ENCODE results near the gene GRID2.
"Not testable (repeated sequence)": the region's sequence is repeated elsewhere in the genome, so short reads cannot be mapped to it uniquely, and the experiment has no call there.

The GRID2 gene

DNA sequence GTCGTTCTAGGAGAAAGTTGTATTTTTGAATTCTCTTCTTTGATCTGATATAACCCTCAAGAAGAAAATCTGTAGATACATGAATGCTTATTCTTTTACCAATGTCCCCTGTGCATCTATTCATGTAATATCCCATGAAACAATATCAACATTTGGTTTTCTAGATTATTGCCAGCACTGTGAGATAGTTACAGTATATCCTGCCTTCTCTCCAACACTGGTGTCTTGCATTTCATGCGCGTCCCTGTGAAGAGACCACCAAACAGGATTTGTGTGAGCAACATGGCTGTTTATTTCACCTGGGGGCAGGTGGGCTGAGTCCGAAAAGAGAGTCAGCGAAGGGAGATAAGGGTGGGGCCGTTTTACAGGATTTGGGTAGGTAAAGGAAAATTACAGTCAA lies 135.0 kb downstream of the GRID2 start:
- peak overlapping the region; percentile 15; the same call in 1 of the 2 replicates for H3K4me3 ChIP-seq (ENCODE audit: low read depth, low read length)
- H3K27ac ChIP-seq (ENCODE audit: low read depth, low read length) = peak overlapping the region; percentile 82
- not testable (repeated sequence) for H3K27me3 ChIP-seq (ENCODE audit: control insufficient read depth, insufficient read depth, low read length); H3K9me3 ChIP-seq (ENCODE audit: control insufficient read depth, insufficient read depth, low read depth, low read length)
- H3K9ac ChIP-seq (ENCODE audit: low read length) = peak overlapping the region; percentile 55
- peaks cover 22% of the 10 kb centered on the region for H3K36me3 ChIP-seq (ENCODE audit: control insufficient read depth, insufficient read depth, low read length)
- H3K4me1 ChIP-seq (ENCODE audit: control insufficient read depth, insufficient read depth, low read length) = peaks cover 45% of the 10 kb centered on the region

DNA sequence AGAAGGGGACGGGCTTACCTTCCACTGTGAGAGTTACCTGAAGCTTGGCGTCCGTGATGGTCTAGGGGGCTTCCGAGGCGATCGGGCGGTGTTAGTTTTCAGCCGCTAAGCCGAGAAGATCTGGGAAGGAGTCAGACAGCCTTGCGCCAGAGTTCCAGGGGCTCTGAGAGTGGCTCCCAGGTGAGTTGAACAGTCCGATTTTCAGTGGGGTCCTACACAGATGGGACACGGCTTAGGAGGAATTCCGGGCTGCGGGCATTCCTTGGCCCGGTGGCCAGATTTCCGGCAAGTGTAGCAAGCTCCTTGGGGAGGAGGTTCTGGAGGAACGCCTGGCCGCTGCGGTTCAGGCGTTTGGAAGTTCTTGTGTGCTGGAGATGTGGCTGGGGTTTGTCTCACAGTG lies 138.4 kb downstream of the GRID2 start:
- peak overlapping the region; percentile 96 for H3K9ac ChIP-seq (ENCODE audit: low read length)
- peak overlapping the region; percentile 84; the same call in 1 of the 2 replicates for H3K27ac ChIP-seq (ENCODE audit: low read depth, low read length)
- H3K9me3 ChIP-seq (ENCODE audit: control insufficient read depth, insufficient read depth, low read depth, low read length); H3K27me3 ChIP-seq (ENCODE audit: control insufficient read depth, insufficient read depth, low read length): not testable (repeated sequence)
- H3K36me3 ChIP-seq (ENCODE audit: control insufficient read depth, insufficient read depth, low read length) = peaks cover 17% of the 10 kb centered on the region
- H3K4me1 ChIP-seq (ENCODE audit: control insufficient read depth, insufficient read depth, low read length) = peaks cover 37% of the 10 kb centered on the region
- H3K4me3 ChIP-seq (ENCODE audit: low read depth, low read length) = peak overlapping the region; percentile 67

DNA sequence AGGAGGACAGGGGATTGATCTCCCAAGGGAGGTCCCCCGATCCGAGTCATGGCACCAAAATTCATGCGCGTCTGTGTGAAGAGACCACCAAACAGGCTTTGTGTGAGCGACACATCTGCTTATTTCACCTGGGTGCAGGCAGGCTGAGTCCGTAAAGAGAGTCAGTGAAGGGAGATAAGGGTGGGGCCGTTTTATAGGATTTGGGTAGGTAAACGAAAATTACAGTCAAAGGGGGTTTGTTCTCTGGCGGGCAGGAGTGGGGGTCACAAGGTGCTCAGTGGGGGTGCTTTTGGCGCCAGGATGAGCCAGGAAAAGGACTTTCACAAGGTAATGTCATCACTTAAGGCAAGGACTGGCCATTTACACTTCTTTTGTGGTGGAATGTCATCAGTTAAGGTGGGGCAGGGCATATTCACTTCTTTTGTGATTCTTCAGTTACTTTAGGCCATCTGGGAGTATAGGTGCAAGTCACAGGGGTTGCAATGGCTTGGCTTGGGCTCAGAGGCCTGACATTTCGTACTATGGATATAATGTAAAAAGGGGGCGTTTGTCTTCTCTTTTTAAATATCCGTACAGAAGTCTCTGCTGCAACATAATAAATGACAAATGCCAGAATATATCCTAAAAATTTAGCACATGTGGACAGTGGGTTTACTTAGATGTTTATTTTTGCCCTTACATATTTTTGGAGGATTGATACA lies 140.5 kb downstream of the GRID2 start:
- peaks cover 35% of the 10 kb centered on the region for H3K4me1 ChIP-seq (ENCODE audit: control insufficient read depth, insufficient read depth, low read length)
- H3K9ac ChIP-seq (ENCODE audit: low read length) = peak overlapping the region; percentile 96
- not testable (repeated sequence) for H3K27me3 ChIP-seq (ENCODE audit: control insufficient read depth, insufficient read depth, low read length); H3K9me3 ChIP-seq (ENCODE audit: control insufficient read depth, insufficient read depth, low read depth, low read length)
- peak overlapping the region; percentile 74 for H3K4me3 ChIP-seq (ENCODE audit: low read depth, low read length)
- peak overlapping the region; percentile 96 for H3K27ac ChIP-seq (ENCODE audit: low read depth, low read length)
- H3K36me3 ChIP-seq (ENCODE audit: control insufficient read depth, insufficient read depth, low read length) = peaks cover 14% of the 10 kb centered on the region

DNA sequence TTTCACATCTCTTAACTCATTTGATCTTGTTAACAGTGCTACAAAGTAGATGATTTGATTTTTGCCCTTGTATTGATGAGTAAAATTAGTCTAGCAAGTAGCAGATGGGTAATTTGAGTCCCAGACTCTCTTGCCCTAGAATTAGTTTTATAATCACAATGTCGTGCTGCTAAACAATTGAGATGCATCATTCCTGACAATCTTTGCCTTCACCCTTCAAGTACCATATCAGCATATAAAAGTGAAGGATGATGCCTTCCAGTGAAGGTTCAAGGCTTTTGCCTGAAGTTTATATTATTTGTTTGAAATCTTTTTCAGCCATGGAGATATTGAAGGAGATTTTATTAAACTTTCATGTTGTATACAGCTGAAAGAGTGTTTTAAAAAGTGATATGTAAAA lies 141.4 kb downstream of the GRID2 start:
- peak overlapping the region; percentile 96 for H3K27ac ChIP-seq (ENCODE audit: low read depth, low read length)
- H3K36me3 ChIP-seq (ENCODE audit: control insufficient read depth, insufficient read depth, low read length) = peaks cover 14% of the 10 kb centered on the region
- no peaks in the 10 kb centered on the region for H3K9me3 ChIP-seq (ENCODE audit: control insufficient read depth, insufficient read depth, low read depth, low read length)
- H3K27me3 ChIP-seq (ENCODE audit: control insufficient read depth, insufficient read depth, low read length) = no peaks in the 10 kb centered on the region
- H3K4me3 ChIP-seq (ENCODE audit: low read depth, low read length) = peak overlapping the region; percentile 74
- peaks cover 40% of the 10 kb centered on the region for H3K4me1 ChIP-seq (ENCODE audit: control insufficient read depth, insufficient read depth, low read length)
- H3K9ac ChIP-seq (ENCODE audit: low read length) = peak overlapping the region; percentile 96

DNA sequence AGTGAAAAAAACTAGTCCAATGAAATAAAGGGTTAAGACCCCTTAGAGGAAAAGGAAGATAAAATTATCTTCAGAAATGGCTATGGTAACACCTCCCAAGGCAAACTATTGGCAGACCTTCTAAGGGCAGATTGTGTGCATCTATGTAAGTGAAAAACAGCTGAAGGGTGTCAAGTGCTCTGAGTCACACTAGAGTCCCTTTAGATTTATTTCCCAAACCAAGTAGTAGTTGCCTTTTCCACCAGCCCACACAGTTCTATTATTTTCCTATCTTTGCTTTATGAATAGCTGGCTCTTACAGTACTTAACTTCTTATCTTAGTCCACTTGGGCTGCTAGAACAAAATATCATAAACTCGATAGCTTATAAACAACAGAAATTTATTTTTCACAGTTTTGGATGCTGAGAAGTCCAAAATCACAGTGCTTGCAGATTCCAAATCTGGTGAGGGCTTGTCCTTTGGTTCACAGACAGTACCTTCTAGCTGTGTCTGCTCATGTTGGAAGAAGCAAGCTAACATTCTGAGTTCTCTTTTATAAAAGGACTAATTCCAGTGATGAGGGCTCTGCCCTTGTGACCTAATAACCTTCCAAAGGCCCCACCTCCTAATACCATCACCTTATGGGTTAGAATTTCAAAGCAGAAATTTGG lies 143.6 kb downstream of the GRID2 start:
- Histone ChIP-seq H3K36me3 (ENCODE audit: control insufficient read depth, insufficient read depth, low read length) (peaks cover 10% of the 10 kb centered on the region), H3K4me1 (ENCODE audit: control insufficient read depth, insufficient read depth, low read length) (peaks cover 44% of the 10 kb centered on the region), H3K27ac (ENCODE audit: low read depth, low read length) (0 out of 2 replicates have a peak overlapping the region, but pooled peaks have one; percentile 5), H3K27me3 (ENCODE audit: control insufficient read depth, insufficient read depth, low read length) (no peaks in the 10 kb centered on the region), H3K9ac (ENCODE audit: low read length) (no peak overlapping the region), H3K4me3 (ENCODE audit: low read depth, low read length) (peak overlapping the region; percentile 30; the same call in 1 of the 2 replicates), H3K9me3 (ENCODE audit: control insufficient read depth, insufficient read depth, low read depth, low read length) (no peaks in the 10 kb centered on the region)

DNA sequence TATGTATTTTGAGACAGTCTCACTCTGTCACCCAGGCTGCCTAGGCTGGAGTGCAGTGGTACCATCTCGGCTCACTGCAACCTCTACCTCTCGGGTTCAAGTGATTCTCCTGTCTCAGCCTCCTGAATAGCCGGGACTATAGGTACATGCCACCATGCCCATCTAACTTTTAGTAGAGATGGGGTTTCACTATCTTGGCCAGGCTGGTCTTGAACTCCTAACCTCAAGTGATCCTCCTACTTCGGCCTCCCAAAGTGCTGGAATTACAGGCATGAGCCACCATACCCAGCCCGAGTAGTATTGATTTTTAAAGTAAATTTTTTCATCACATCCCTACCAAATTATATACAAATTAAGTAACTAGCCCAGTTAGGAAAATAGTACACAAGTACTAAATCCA lies 144.4 kb downstream of the GRID2 start:
- H3K27me3 ChIP-seq (ENCODE audit: control insufficient read depth, insufficient read depth, low read length); H3K36me3 ChIP-seq (ENCODE audit: control insufficient read depth, insufficient read depth, low read length); H3K9me3 ChIP-seq (ENCODE audit: control insufficient read depth, insufficient read depth, low read depth, low read length); H3K27ac ChIP-seq (ENCODE audit: low read depth, low read length); H3K9ac ChIP-seq (ENCODE audit: low read length): not testable (repeated sequence)
- Histone ChIP-seq H3K4me1 (ENCODE audit: control insufficient read depth, insufficient read depth, low read length) (peaks cover 44% of the 10 kb centered on the region), H3K4me3 (ENCODE audit: low read depth, low read length) (peak overlapping the region; percentile 30; the same call in 1 of the 2 replicates)

DNA sequence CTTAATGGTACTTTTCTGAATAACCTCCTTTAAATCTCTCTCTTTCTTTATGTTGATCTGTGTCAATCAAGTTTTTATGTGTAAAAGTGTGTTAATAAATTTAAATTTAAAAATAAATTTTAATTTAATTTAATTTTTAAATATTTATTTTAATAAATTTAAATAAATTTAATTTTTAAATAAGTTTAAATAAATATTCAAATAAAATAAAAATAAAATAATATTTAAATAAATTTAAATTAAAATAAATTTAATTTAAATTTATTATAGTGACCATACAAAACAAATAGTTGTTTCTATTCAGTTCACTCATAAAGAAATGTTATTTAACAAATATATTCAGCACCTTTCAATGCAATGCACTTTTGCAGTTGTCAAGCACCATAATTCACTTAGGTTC lies 146.9 kb downstream of the GRID2 start:
- H3K4me1 ChIP-seq (ENCODE audit: control insufficient read depth, insufficient read depth, low read length) = peaks cover 50% of the 10 kb centered on the region
- no peak overlapping the region for H3K9ac ChIP-seq (ENCODE audit: low read length)
- H3K27me3 ChIP-seq (ENCODE audit: control insufficient read depth, insufficient read depth, low read length) = no peaks in the 10 kb centered on the region
- H3K36me3 ChIP-seq (ENCODE audit: control insufficient read depth, insufficient read depth, low read length) = peaks cover 15% of the 10 kb centered on the region
- no peak overlapping the region for H3K4me3 ChIP-seq (ENCODE audit: low read depth, low read length)
- no peaks in the 10 kb centered on the region for H3K9me3 ChIP-seq (ENCODE audit: control insufficient read depth, insufficient read depth, low read depth, low read length)
- no peak overlapping the region for H3K27ac ChIP-seq (ENCODE audit: low read depth, low read length)

DNA sequence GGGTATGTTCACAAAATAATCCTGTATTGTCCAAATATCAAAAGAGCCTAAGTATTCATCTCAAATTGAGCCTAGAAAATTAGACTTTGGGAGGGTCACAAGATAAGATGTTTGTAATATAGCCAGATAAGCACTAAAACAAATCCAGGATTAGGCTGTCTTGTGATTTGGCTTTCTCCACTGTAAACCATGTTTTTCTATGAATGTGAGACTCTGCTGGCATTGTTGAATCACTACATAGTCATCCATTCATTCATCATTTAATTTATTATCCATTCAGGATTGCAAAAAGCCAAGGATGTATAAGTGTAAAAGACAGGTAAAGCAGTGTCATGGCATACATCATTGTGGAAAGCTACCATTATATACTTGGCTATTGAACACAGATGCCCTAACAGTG lies 148.0 kb downstream of the GRID2 start:
- no peaks in the 10 kb centered on the region for H3K27me3 ChIP-seq (ENCODE audit: control insufficient read depth, insufficient read depth, low read length)
- H3K4me1 ChIP-seq (ENCODE audit: control insufficient read depth, insufficient read depth, low read length) = peaks cover 45% of the 10 kb centered on the region
- no peaks in the 10 kb centered on the region for H3K9me3 ChIP-seq (ENCODE audit: control insufficient read depth, insufficient read depth, low read depth, low read length)
- H3K36me3 ChIP-seq (ENCODE audit: control insufficient read depth, insufficient read depth, low read length) = peaks cover 5% of the 10 kb centered on the region
- H3K27ac ChIP-seq (ENCODE audit: low read depth, low read length) = no peak overlapping the region
- no peak overlapping the region for H3K4me3 ChIP-seq (ENCODE audit: low read depth, low read length)
- H3K9ac ChIP-seq (ENCODE audit: low read length) = no peak overlapping the region

DNA sequence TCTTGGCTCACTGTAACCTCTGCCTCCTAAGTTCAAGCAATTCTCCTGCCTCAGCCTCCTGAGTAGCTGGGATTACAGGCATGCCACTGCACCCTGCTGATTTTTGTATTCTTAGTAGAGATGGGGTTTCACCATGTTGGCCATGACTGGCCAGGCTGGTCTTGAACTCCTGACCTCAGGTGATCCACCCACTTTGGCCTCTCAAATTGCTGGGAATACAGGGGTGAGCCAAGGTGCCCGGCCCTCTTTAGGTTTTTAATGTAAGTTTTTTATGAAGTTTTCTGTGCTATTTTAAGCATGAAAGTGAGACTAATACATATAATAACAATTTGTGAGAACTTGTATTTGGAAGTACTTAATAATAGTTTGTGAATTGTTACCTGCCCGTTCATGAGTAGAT lies 148.6 kb downstream of the GRID2 start:
- H3K9me3 ChIP-seq (ENCODE audit: control insufficient read depth, insufficient read depth, low read depth, low read length); H3K27me3 ChIP-seq (ENCODE audit: control insufficient read depth, insufficient read depth, low read length); H3K36me3 ChIP-seq (ENCODE audit: control insufficient read depth, insufficient read depth, low read length); H3K4me3 ChIP-seq (ENCODE audit: low read depth, low read length); H3K9ac ChIP-seq (ENCODE audit: low read length); H3K27ac ChIP-seq (ENCODE audit: low read depth, low read length): not testable (repeated sequence)
- H3K4me1 ChIP-seq (ENCODE audit: control insufficient read depth, insufficient read depth, low read length) = peaks cover 44% of the 10 kb centered on the region

DNA sequence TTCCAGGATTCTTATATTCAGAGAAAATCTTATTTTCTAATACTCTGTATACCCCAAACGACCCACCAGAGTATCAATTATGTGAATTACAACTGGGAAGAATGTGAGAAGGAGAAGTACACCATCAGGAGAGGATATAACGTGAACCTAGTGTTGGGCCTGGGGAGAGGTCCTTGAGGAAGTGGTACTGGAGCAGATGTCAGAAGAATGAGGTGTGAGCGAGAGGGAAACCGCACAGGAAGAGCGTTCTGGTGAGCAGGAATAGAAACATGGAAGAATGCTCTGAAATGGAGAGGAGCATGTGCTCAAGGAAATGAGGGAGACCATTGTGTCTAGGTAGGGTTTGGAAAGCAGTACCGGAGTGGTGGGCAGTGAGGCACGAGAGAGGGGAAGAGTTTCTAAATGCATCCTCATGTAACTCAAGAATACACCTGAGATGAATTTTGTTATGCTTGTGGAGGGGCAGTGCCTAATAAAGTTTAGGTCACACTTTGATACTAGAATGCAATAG lies 151.6 kb downstream of the GRID2 start:
- no peak overlapping the region for H3K9ac ChIP-seq (ENCODE audit: low read length)
- no peaks in the 10 kb centered on the region for H3K27me3 ChIP-seq (ENCODE audit: control insufficient read depth, insufficient read depth, low read length)
- peaks cover 39% of the 10 kb centered on the region for H3K4me1 ChIP-seq (ENCODE audit: control insufficient read depth, insufficient read depth, low read length)
- peaks cover 5% of the 10 kb centered on the region for H3K36me3 ChIP-seq (ENCODE audit: control insufficient read depth, insufficient read depth, low read length)
- no peak overlapping the region for H3K4me3 ChIP-seq (ENCODE audit: low read depth, low read length)
- H3K27ac ChIP-seq (ENCODE audit: low read depth, low read length) = no peak overlapping the region
- H3K9me3 ChIP-seq (ENCODE audit: control insufficient read depth, insufficient read depth, low read depth, low read length) = no peaks in the 10 kb centered on the region

DNA sequence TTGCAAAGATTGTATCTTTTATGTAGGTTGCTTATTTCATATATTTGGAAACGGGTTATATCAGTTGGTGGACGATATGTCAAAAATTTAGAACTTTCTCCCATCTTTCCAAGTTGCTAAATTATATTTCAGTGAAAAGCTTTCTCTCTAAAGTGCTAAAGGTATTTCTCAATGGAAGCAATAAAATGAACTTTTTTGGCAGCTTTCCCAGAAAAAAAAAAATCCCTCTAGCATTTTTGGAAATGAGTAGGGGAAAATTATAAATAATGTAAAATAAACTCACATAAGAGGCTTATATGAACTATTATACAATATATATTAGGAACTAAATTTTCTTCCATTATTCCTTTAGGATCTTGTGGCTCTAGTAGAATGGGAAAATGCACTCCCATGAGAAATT lies 152.2 kb downstream of the GRID2 start:
- H3K27ac ChIP-seq (ENCODE audit: low read depth, low read length) = no peak overlapping the region
- H3K9ac ChIP-seq (ENCODE audit: low read length) = no peak overlapping the region
- peaks cover 5% of the 10 kb centered on the region for H3K36me3 ChIP-seq (ENCODE audit: control insufficient read depth, insufficient read depth, low read length)
- H3K4me1 ChIP-seq (ENCODE audit: control insufficient read depth, insufficient read depth, low read length) = peaks cover 39% of the 10 kb centered on the region
- H3K9me3 ChIP-seq (ENCODE audit: control insufficient read depth, insufficient read depth, low read depth, low read length) = no peaks in the 10 kb centered on the region
- H3K27me3 ChIP-seq (ENCODE audit: control insufficient read depth, insufficient read depth, low read length) = no peaks in the 10 kb centered on the region
- no peak overlapping the region for H3K4me3 ChIP-seq (ENCODE audit: low read depth, low read length)
